Erythroblast (primary cell): Measurements from ENCODE around the gene NDUFAF5.

Experiments used
- GATA1 ChIP-seq: IDR thresholded peaks from 2 replicates; pipeline ENCODE4 v1.6.1; 2011; ENCODE audit warnings: low read depth, mild to moderate bottlenecking, control low read depth, low read length, moderate library complexity
- POLR2A ChIP-seq: IDR thresholded peaks from 2 replicates; pipeline ENCODE4 v1.6.1; 2011; ENCODE audit warnings: mild to moderate bottlenecking, low read length

DNA sequence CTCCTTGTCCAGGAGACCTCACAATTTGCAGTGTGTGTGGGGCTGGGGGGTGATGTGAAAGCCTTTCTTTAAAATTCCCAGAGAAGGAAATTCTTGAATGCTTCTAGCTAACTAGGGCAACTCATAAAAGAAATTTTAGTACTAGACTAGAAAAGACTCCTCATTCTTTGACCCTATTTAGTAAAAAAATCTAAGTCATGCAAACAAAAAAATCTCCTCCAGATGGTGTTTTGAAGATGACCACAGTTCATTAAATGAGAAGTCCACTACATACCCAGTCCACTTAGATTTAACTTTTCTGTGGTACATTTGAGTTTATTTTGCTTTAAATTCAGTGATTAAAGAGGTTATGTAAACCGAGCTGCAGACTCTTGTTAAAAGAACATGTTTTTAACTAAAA is 67.5 kb downstream of the NDUFAF5 start:
- TF ChIP-seq POLR2A: no peak
- no peak for TF ChIP-seq GATA1
